Activated naive CD4-positive, alpha-beta T cell treated with anti-CD3 and anti-CD28 coated beads, Interleukin-2, amount 50 U/mL, for 72 hours (primary cell): ENCODE results near the gene WDR81. TPM values are rescaled to one million over a fixed set of nuclear protein-coding genes. Genes with fewer than 3 reads are reported as not detected.
"Not testable (repeated sequence)": the region's sequence is repeated elsewhere in the genome, so short reads cannot be mapped to it uniquely, and the experiment has no call there.

Source experiments
- ATAC-seq, 2 donors: fragments of 150-1000 bp; cut with Tn5 transposase; 2 replicates each; pipeline ENCODE4 v1.10.0; 2021; ENCODE audit warnings: mild to moderate bottlenecking in 2 of 2, moderate library complexity in 2 of 2
- DNase-seq, 2 donors: peaks; one replicate each; pipeline ENCODE4 v3.0.0; 2021 to 2022; ENCODE audit warnings: low spot score in 2 of 2
- H3K27ac Mint-ChIP-seq, 2 donors: one replicate each; pipeline ENCODE4 v1.8.0; 2022; ENCODE audit warnings: mild to moderate bottlenecking in 2 of 2, mixed read lengths in 2 of 2
- H3K36me3 Mint-ChIP-seq, 2 donors: one replicate each; pipeline ENCODE4 v1.8.0; 2022; ENCODE audit warnings: mixed read lengths in 2 of 2
- H3K9me3 Mint-ChIP-seq, 2 donors: one replicate each; pipeline ENCODE4 v1.8.0; 2022; ENCODE audit warnings: mixed read lengths in 2 of 2
- total RNA-seq, 2 donors: library from RNA; stranded (reverse); gene quantifications; one replicate each; pipeline ENCODE4 v1.2.3, GENCODE V29; 2022

The WDR81 gene
- total RNA-seq, 2 donors from 2014 or later: 11.4 to 13.4 TPM

DNA sequence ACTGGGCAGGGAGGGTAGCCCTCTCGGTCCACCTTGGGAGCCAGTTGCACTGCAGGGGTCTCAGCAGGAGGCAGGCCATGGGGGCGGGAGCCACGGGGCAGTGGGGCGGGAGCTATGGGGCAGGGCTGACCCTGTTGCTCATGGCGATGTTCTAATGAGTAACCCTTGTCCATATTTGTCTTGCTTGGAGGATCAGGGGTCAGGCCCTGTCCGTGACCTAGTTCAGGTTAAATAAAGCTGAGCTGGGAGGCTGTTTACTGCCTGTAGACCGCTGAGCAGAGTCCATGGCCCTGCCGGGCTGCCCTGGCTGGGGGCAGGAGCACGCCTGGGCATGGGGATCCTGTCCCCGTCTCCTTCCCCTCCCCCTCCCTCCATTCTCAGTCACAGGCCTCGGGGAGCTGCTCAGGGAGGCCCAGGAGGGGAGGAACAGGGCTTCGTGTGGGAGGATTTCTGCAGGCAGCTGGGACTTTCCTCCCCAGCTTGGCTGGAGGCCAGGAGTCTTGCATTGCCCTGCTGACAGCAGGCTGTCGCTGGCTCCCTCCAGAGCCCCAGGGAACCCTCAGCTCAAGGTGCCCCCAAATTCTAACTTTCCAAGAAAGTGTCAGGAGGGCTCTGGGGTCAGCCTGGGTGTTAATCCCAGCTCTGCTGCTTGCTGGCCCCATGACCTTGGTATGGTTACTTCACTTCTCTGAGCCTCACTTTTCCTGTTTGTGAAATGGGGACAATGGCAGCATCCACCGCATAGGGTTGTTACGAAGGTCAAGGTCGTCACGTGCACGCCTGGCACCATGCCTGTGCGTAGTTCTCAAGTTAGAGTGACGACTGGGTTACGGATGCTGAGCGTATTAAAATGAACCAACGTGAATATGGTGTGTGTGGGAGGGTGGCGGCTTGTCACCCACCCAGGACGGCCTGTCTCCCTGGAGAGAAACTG, 12.1 kb downstream of the WDR81 start:
- DNase-seq (peak in 1 of 2 donors; percentile 53), ATAC-seq (peak; percentile 44 to 79)
- no peaks in the 10 kb centered on the region for H3K36me3 Mint-ChIP-seq
- H3K9me3 Mint-ChIP-seq: no peaks in the 10 kb centered on the region
- peak overlapping the region in 1 of 2 donors; percentile 75 for H3K27ac Mint-ChIP-seq

DNA sequence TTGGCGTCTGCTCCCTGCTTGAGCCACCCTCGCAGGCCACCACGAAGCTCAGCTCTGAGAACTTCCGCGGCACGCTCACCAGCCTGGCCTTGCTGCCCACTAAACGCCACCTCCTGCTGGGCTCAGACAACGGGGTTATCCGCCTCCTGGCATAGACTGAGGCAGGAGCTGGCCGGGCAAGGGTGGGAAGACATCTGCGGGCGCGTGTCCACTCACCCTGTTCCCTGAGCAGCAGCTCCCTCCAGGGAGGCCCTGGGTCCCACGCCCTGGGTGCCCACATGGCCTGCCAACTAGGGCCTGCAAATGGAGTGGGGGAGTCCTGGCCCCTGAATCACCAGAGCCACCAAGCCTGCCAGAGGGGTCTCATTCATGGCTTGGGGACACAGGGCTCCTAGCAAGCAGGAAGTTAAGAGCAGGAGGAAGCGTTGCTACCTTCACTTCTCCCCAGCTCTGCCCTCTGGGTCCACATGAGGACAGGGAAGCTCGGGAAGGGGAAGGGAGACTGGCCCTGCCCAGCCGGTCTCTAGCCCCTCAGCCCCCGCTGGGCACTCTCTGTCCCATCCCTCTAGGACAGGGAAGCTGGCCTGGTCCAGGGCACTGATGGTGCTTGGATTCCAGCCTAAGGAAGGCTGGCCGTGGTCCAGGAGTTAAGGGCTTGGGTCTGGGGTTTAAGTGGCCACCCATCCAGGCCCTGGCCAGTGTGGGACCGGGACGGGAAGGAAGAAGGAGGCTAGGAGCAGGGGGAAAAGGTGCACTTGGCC, 13.2 kb downstream of the WDR81 start:
- Mint-ChIP-seq H3K9me3 (no peaks in the 10 kb centered on the region), H3K27ac (peak overlapping the region in 1 of 2 donors; percentile 91), H3K36me3 (no peaks in the 10 kb centered on the region)
- no peak for ATAC-seq
- DNase-seq: no peak

DNA sequence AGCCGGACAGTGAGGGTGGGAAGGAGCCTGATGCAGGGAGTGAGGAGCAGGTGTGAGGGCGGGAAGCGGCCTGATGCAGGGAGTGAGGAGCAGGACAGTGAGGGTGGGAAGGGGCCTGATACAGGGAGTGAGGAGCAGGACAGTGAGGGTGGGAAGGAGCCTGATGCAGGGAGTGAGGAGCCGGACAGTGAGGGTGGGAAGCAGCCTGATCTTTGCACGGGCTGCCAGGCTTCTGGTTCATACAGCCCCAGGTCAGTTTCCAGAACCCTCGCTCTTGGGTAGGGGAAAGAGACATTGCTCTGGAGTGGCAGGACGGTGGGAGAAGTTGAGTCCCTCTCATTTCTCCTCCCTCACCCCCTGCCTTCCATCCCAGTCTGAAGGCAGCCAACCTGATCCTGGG, 17.4 kb downstream of the WDR81 start:
- not testable (repeated sequence) for DNase-seq, H3K9me3 Mint-ChIP-seq, ATAC-seq, H3K27ac Mint-ChIP-seq, H3K36me3 Mint-ChIP-seq

DNA sequence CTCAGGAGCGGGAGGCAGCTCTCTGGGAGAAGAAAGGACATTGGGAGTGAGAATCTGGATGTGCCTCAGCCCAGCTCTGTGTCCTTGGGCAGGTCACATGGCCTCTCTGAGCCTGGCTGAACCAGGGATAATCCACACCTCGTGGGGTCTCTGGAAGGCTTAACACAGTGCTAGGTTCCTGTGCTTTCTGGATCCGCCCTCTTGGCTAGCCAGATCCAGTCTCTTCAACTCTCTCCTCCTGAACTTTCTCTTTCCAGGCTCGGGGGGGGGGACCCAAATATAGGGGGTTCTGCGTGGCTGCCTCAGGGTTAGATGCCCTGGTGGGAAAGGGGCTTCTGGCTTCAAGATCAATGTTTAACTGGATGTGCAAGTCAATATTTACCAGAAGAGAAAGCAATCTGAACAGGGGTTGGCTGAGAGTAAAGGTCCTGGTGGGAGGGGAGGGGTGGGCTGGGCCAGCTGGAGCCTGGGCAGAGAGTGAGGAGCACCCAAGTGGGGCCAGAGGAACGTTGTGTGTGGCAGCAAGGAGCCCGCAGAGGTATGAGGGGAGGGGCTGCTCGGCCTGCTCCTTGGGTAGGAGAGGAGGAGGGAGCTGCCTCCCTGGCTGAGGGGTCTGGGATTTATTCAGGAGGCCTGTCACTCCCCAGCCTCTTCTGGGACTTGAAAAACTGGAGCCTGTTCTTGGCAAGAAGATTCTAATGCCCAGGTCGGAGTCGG, 18.0 kb downstream of the WDR81 start, which contains the start of gene SERPINF2:
Gene SERPINF2 (plus strand): TSS at position 501 of the 717 bp plus-strand sequence. CDS start 2,125 bp downstream, outside the sequence.
- no peak for DNase-seq
- H3K9me3 Mint-ChIP-seq: no peaks in the 10 kb centered on the region
- H3K36me3 Mint-ChIP-seq: no peaks in the 10 kb centered on the region
- H3K27ac Mint-ChIP-seq: peak within 1 kb of the TSS in 1 of 2 donors; percentile 9
- no peak for ATAC-seq

DNA sequence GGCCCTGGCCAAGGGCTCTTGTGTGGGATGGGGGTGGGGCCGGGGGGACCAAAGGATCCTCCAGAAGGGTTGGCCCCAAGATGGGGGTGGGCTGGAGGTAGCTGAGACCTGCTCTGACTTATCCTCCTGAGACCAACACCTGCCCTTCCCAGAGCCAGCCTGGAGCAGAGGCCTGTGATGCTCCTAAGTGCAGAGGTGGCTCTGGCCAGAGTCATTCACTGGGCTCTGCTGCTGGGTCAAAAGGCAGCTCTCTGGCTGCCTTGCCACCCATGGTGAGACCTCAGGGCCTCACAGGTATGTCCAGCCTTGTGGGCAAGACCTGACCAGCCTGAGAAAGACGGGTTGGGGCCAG, 18.6 kb downstream of the WDR81 start:
- Mint-ChIP-seq H3K36me3 (no peaks in the 10 kb centered on the region), H3K27ac (no peak overlapping the region), H3K9me3 (no peaks in the 10 kb centered on the region)
- DNase-seq (no peak), ATAC-seq (no peak)

DNA sequence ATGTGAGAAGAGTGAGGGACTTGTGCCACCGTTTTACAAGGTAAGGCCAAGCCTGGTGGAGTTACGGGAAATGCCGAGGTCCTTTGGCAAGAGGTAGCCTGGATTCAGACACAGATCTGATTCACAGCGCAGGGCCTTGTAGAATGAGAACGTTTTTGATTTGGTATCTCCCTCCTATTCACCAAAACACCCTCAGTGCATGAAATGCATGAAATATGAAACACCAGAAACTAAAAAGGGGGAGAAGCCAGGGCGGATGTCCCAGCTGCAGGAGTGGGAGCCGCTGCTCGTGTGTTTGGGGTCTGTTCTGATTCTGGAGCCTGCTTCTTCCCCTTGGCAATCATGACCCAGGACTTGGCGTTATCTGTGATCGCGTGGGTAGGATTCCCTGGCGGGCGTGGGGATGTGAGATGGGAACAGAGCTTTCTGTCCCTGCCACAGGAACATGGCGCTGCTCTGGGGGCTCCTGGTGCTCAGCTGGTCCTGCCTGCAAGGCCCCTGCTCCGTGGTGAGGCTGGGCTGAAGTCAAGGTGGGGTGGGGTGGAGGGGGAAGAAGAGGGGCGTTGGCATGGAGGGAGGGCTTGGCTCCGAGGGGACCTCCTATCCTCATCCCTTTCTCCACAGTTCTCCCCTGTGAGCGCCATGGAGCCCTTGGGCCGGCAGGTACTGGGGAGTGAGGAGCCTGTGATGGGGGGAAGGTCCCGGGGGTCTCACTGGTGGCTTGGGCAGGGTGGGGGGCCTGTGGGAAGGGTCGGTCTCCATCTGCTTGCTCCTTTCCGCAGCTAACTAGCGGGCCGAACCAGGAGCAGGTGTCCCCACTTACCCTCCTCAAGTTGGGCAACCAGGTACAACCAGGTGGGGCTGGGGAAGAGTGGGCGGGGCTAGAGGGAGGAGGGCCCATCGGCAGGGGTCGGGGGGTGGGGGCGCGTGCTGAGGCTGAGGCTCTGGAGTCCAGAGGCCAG, 20.3 kb downstream of the WDR81 start:
- no peak for ATAC-seq
- H3K9me3 Mint-ChIP-seq: no peaks in the 10 kb centered on the region

DNA sequence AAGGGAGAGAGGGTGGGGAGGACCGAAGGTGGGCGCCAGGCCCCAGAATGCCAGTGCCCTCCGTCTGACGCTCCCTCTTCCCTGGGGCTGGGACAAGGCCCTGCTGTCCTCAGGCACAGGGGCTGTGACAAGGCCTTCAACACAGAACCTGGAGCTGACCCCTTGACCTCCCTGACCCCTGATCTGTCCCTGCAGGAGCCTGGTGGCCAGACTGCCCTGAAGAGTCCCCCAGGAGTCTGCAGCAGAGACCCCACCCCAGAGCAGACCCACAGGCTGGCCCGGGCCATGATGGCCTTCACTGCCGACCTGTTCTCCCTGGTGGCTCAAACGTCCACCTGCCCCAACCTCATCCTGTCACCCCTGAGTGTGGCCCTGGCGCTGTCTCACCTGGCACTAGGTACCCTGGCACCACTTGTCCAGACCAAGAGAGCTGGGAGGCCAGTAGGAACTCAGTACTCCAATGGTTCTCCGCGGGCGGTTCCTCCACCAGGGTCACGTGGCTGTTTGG, 21.1 kb downstream of the WDR81 start:
- ATAC-seq (no peak), DNase-seq (no peak)
- no peaks in the 10 kb centered on the region for H3K9me3 Mint-ChIP-seq
- H3K27ac Mint-ChIP-seq: no peak overlapping the region
- H3K36me3 Mint-ChIP-seq: no peaks in the 10 kb centered on the region

More for the DNA sequence above, 20.3 kb downstream of the WDR81 start:
- Mint-ChIP-seq H3K27ac (no peak overlapping the region), H3K36me3 (no peaks in the 10 kb centered on the region)
- DNase-seq: no peak

DNA sequence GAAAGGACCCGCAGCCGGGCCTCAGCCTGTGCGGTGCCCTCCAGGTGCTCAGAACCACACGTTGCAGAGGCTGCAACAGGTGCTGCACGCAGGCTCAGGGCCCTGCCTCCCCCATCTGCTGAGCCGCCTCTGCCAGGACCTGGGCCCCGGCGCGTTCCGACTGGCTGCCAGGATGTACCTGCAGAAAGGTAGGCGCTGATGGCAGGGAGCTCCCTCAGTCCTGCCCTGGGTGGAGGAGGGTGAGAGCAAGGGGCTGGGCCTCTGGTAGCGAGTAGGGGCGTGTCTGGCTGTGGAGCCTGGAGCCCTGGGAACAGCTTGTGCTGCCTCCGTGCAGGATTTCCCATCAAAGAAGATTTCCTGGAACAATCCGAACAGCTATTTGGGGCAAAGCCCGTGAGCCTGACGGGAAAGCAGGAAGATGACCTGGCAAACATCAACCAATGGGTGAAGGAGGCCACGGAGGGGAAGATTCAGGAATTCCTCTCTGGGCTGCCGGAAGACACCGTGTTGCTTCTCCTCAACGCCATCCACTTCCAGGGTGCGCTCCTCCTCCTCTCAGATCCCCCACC, 22.6 kb downstream of the WDR81 start:
- Mint-ChIP-seq H3K9me3 (no peaks in the 10 kb centered on the region), H3K36me3 (no peaks in the 10 kb centered on the region), H3K27ac (no peak overlapping the region)
- DNase-seq: no peak
- no peak for ATAC-seq

DNA sequence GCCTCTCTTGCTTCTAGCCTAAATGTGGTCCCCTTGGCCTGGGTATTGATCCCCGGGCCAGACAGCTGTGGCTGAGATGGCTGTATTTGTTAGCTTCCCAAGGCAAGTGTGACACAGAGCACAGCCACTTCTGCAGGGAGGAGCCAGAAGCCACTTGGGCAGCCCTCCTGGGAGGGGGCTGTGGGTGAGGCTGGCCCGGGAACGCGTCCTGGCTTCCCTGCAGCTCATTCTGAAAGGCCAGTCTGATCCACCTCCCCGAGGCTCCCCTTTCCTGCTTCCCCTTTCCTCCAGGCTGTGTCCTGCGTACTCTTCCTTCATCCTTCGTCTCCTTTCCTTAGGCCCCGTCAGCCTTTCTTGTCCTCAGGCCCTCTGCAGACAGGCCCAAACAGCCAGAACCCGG, 26.1 kb downstream of the WDR81 start:
- Mint-ChIP-seq H3K36me3 (no peaks in the 10 kb centered on the region), H3K27ac (no peak overlapping the region), H3K9me3 (no peaks in the 10 kb centered on the region)
- DNase-seq: no peak
- no peak for ATAC-seq

DNA sequence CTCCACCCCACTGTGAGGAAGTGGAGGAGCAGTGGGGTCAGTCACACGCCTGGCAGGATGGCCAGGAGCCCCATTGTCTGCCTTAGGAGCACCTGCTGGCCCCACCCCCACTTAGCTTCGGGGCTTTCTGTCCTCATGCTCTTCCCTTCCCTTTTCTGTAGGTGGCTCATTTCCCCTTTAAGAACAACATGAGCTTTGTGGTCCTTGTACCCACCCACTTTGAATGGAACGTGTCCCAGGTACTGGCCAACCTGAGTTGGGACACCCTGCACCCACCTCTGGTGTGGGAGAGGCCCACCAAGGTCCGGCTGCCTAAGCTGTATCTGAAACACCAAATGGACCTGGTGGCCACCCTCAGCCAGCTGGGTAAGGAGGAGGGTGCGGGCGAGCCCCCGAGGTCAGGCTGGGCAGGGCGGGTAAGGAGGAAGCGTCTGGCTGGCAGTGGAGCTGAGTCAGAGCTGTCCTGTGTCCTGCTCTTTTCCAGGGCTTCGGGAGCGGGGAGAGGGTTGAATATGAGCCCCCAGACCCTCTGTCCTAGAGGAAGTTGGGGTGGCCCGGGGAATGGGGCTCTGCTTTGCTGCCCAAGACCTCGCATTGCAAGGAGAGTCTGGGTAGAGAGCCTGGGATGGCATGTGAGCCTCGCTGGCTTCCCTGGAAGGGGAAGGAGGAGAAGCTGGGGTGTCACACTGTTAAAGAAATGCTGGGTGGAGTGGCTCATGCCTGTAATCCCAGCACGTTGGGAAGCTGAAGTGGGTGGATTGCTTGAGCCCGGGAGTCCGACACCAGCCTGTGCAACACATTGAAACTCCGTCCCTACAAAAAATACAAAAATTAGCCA, 28.1 kb downstream of the WDR81 start:
- ATAC-seq (no peak), DNase-seq (no peak)
- no peaks in the 10 kb centered on the region for H3K36me3 Mint-ChIP-seq
- no peaks in the 10 kb centered on the region for H3K9me3 Mint-ChIP-seq
- H3K27ac Mint-ChIP-seq: no peak overlapping the region

DNA sequence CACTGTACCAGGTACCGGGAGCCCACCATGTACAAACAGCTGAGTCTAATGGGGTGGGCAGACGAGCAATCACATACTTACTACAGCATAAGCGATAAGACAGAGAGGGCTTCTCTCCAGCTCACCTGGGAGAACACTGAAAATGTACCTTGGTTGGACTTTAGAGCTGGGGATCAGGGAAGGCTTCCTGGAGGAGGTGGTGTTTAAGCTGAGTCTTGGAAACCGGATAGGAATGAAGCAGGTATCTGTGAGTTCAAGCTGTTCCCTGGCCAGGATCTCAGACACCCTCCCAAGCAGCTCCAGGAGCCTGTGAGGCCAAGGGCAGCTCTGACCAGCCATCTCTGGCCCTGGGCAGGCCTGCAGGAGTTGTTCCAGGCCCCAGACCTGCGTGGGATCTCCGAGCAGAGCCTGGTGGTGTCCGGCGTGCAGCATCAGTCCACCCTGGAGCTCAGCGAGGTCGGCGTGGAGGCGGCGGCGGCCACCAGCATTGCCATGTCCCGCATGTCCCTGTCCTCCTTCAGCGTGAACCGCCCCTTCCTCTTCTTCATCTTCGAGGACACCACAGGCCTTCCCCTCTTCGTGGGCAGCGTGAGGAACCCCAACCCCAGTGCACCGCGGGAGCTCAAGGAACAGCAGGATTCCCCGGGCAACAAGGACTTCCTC, 29.4 kb downstream of the WDR81 start:
- no peaks in the 10 kb centered on the region for H3K9me3 Mint-ChIP-seq
- H3K27ac Mint-ChIP-seq: no peak overlapping the region
- H3K36me3 Mint-ChIP-seq: no peaks in the 10 kb centered on the region
- DNase-seq: no peak
- no peak for ATAC-seq

DNA sequence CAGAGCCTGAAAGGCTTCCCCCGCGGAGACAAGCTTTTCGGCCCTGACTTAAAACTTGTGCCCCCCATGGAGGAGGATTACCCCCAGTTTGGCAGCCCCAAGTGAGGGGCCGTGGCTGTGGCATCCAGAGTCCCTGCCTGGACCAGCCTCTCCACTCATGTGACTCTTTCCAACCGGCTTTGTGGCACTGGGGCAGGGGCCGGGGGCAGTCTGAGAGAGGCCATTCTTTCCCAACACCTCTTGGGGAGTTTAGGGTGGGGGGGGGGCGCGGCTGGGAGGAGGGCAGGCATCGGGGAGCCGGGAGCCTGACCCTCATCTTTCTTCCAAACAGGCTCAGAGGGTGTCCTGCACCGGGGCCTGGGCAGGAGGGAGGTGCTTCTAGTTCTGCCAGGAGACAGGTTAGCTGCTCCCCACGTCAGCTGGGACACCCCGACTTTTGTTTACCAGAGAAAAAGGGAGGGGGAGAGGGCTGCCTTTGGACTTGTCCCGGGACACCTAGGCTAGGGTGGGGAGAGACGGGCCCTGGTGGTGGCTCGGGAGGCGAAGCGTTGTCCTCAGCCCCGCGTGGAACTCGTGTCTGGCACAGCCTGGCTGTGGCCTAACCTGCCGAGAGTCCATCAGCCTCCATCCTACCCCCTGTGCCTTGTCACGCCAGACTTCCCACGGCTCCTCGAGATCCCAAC, 30.1 kb downstream of the WDR81 start:
- Mint-ChIP-seq H3K36me3 (no peaks in the 10 kb centered on the region), H3K27ac (no peak overlapping the region), H3K9me3 (no peaks in the 10 kb centered on the region)
- DNase-seq (no peak), ATAC-seq (no peak)

DNA sequence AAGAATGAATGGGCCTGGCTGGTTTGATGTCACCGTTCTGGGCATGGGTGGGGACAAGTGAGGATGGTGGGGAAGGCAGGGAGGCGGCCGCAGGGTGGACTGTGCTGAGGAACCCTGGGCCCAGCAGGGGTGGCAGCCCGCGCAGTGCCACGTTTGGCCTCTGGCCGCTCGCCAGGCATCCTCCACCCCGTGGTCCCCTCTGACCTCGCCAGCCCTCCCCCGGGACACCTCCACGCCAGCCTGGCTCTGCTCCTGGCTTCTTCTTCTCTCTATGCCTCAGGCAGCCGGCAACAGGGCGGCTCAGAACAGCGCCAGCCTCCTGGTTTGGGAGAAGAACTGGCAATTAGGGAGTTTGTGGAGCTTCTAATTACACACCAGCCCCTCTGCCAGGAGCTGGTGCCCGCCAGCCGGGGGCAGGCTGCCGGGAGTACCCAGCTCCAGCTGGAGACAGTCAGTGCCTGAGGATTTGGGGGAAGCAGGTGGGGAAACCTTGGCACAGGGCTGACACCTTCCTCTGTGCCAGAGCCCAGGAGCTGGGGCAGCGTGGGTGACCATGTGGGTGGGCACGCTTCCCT, 30.8 kb downstream of the WDR81 start:
- no peaks in the 10 kb centered on the region for H3K9me3 Mint-ChIP-seq
- H3K27ac Mint-ChIP-seq: no peak overlapping the region
- DNase-seq (no peak), ATAC-seq (no peak)
- no peaks in the 10 kb centered on the region for H3K36me3 Mint-ChIP-seq
